CD4-positive, alpha-beta T cell treated with Interferon alpha-2 for 1 hour (primary cell): ENCODE data around the gene FLNA.
"Not testable (repeated sequence)": the region's sequence is repeated elsewhere in the genome, so short reads cannot be mapped to it uniquely, and the experiment has no call there.

ENCODE experiments used
- DNase-seq, 2 donors: peaks; one replicate each; pipeline ENCODE4 v3.0.0-alpha.2; 2020 to 2022

The FLNA gene

GRCh38 chrX:154304846-154305245 lies 69.6 kb downstream of the FLNA start:
- no peak for DNase-seq

- no peak for DNase-seq
Measured at GRCh38 chrX:154303476-154303875, 71.0 kb downstream of the FLNA start.

- not testable (repeated sequence) for DNase-seq
Measured at GRCh38 chrX:154302998-154303397, 71.4 kb downstream of the FLNA start.

- DNase-seq = peak in 1 of 2 donors; percentile 29
Measured at GRCh38 chrX:154300816-154301215, 73.6 kb downstream of the FLNA start.
